Measurements from ENCODE around the gene CCR9. TPM values are rescaled to one million over a fixed set of nuclear protein-coding genes. Genes with fewer than 3 reads are reported as not detected.

The CCR9 gene
- total RNA-seq, 2 donors from 2014 or later, result 0.13 TPM; not detected in 1

- no peak overlapping the region for H3K9ac ChIP-seq (ENCODE audit: low read depth in 2 of 2, low read length in 2 of 2)
- intact Hi-C loops (cut with DNase I), result no loop called here
- DNase-seq, result no peak
- H3K36me3 ChIP-seq, result no peaks in the 10 kb centered on the region
- no peak for TF ChIP-seq CTCF (IDR thresholded peaks at IDR 0.05)
- no peaks in the 10 kb centered on the region for H3K4me1 ChIP-seq
- no peaks in the 10 kb centered on the region for H3K27me3 ChIP-seq
- no peak overlapping the region for H3K27ac ChIP-seq
- no peaks in the 10 kb centered on the region for H3K9me3 ChIP-seq
- no peak overlapping the region for H3K4me3 ChIP-seq
These were observed 19.4 kb downstream of the CCR9 start for GRCh38 chr3:45905755-45906154.

GRCh38 chr3:45906681-45907407 lies 20.5 kb downstream of the CCR9 start:
- no peak overlapping the region for H3K4me3 ChIP-seq
- H3K36me3 ChIP-seq, result no peaks in the 10 kb centered on the region
- H3K27ac ChIP-seq, result no peak overlapping the region
- H3K9me3 ChIP-seq, result no peaks in the 10 kb centered on the region
- H3K9ac ChIP-seq (ENCODE audit: low read depth in 2 of 2, low read length in 2 of 2), result no peak overlapping the region
- H3K27me3 ChIP-seq, result no peaks in the 10 kb centered on the region
- TF ChIP-seq CTCF (IDR thresholded peaks at IDR 0.05), result no peak
- intact Hi-C loops (cut with DNase I), result no loop called here
- DNase-seq, result no peak
- no peaks in the 10 kb centered on the region for H3K4me1 ChIP-seq

GRCh38 chr3:45907769-45908705 lies 21.7 kb downstream of the CCR9 start:
- no peaks in the 10 kb centered on the region for H3K9me3 ChIP-seq
- no peak overlapping the region for H3K4me3 ChIP-seq
- H3K27me3 ChIP-seq, result no peaks in the 10 kb centered on the region
- intact Hi-C loops (cut with DNase I), result no loop called here
- H3K27ac ChIP-seq, result no peak overlapping the region
- H3K4me1 ChIP-seq, result no peaks in the 10 kb centered on the region
- DNase-seq, result no peak
- TF ChIP-seq CTCF (IDR thresholded peaks at IDR 0.05), result no peak
- no peaks in the 10 kb centered on the region for H3K36me3 ChIP-seq
- H3K9ac ChIP-seq (ENCODE audit: low read depth in 2 of 2, low read length in 2 of 2), result no peak overlapping the region

- TF ChIP-seq CTCF (IDR thresholded peaks at IDR 0.05), result no peak
- Histone ChIP-seq H3K27me3 (no peaks in the 10 kb centered on the region), H3K4me3 (no peak overlapping the region), H3K9me3 (no peaks in the 10 kb centered on the region), H3K27ac (no peak overlapping the region), H3K4me1 (no peaks in the 10 kb centered on the region), H3K9ac (ENCODE audit: low read depth in 2 of 2, low read length in 2 of 2) (no peak overlapping the region), H3K36me3 (no peaks in the 10 kb centered on the region)
- no peak for DNase-seq
- intact Hi-C loops (cut with DNase I), result no loop called here
These were observed 22.4 kb downstream of the CCR9 start for GRCh38 chr3:45908761-45909160.

- Histone ChIP-seq H3K9ac (ENCODE audit: low read depth in 2 of 2, low read length in 2 of 2) (no peak overlapping the region), H3K9me3 (no peaks in the 10 kb centered on the region), H3K4me1 (no peaks in the 10 kb centered on the region), H3K27me3 (no peaks in the 10 kb centered on the region), H3K36me3 (no peaks in the 10 kb centered on the region), H3K27ac (no peak overlapping the region), H3K4me3 (no peak overlapping the region)
- DNase-seq, result no peak
- intact Hi-C loops (cut with DNase I), result no loop called here
- TF ChIP-seq CTCF (IDR thresholded peaks at IDR 0.05), result no peak
These were observed 23.2 kb downstream of the CCR9 start for GRCh38 chr3:45909542-45909941.

All from colonic mucosa (tissue), 4 donors.